Lower leg skin (tissue), 3 donors: ENCODE results near the gene CIAPIN1.

Source experiments
- POLR2A ChIP-seq, 2 donors: fragments of 450-650 bp; IDR thresholded peaks; one replicate each; pipeline ENCODE4 v1.6.1; 2016 to 2017; ENCODE audit warnings: antibody characterized with exemption in 2 of 2, mild to moderate bottlenecking in 1 of 2, moderate library complexity in 1 of 2
- TF ChIP-seq, protein P1 (sequence below), 3 donors: fragments of 450-650 bp; IDR thresholded peaks; one replicate each; pipeline ENCODE4 v1.5.1; 2016; ENCODE audit warnings: antibody characterized with exemption in 3 of 3, mild to moderate bottlenecking in 3 of 3, moderate library complexity in 2 of 3

- TF ChIP-seq, protein P1, sequence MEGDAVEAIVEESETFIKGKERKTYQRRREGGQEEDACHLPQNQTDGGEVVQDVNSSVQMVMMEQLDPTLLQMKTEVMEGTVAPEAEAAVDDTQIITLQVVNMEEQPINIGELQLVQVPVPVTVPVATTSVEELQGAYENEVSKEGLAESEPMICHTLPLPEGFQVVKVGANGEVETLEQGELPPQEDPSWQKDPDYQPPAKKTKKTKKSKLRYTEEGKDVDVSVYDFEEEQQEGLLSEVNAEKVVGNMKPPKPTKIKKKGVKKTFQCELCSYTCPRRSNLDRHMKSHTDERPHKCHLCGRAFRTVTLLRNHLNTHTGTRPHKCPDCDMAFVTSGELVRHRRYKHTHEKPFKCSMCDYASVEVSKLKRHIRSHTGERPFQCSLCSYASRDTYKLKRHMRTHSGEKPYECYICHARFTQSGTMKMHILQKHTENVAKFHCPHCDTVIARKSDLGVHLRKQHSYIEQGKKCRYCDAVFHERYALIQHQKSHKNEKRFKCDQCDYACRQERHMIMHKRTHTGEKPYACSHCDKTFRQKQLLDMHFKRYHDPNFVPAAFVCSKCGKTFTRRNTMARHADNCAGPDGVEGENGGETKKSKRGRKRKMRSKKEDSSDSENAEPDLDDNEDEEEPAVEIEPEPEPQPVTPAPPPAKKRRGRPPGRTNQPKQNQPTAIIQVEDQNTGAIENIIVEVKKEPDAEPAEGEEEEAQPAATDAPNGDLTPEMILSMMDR (IDR thresholded peaks at IDR 0.05): no peak
- TF ChIP-seq POLR2A (IDR thresholded peaks at IDR 0.05): no peak
Observed at GRCh38 chr16:57482845-57483545, 35.8 kb upstream of the CIAPIN1 start.
